Measurements from ENCODE around the gene BSG. TPM values are rescaled to one million over a fixed set of nuclear protein-coding genes. Genes with fewer than 3 reads are reported as not detected.

The BSG gene
- total and polyA plus RNA-seq, 11 donors = 727 to 2,989 (median 1,462) TPM

GRCh38 chr19:577439-578392, 5.3 kb downstream of the BSG start:
- intact Hi-C loops (cut with DNase I) = no loop called here
- H3K9me3 ChIP-seq = no peaks in the 10 kb centered on the region
- H3K36me3 ChIP-seq = peaks cover 0 to 57% (median 29%) of the 10 kb centered on the region in 9 donors
- ATAC-seq = no peak
- peak overlapping the region; percentile 17 to 99 (median 96) for H3K27ac ChIP-seq
- H3K27me3 ChIP-seq = no peaks in the 10 kb centered on the region
- TF ChIP-seq CTCF (IDR thresholded peaks at IDR 0.05) (peak in 1 of 12 donors; percentile 15), POLR2A (IDR thresholded peaks at IDR 0.05) (no peak)
- DNase-seq = peak in 1 of 5 donors; percentile 54
- 71 to 75% (median 72%) methylated on average over 45 to 66 of the region's 66 CpGs for WGBS, 4 donors
- peaks cover 3 to 87% (median 52%) of the 10 kb centered on the region in 12 donors for H3K4me1 ChIP-seq
- H3K4me3 ChIP-seq = peak overlapping the region in 10 of 12 donors; percentile 26 to 99 (median 94)

GRCh38 chr19:579111-579841, 6.9 kb downstream of the BSG start:
- no peaks in the 10 kb centered on the region for H3K9me3 ChIP-seq
- TF ChIP-seq POLR2A (IDR thresholded peaks at IDR 0.05) (no peak), CTCF (IDR thresholded peaks at IDR 0.05) (no peak)
- peak in 2 of 5 donors; percentile 24 to 54 for DNase-seq
- H3K4me1 ChIP-seq = peaks cover 3 to 87% (median 49%) of the 10 kb centered on the region in 12 donors
- H3K4me3 ChIP-seq = no peak overlapping the region
- no peaks in the 10 kb centered on the region for H3K27me3 ChIP-seq
- intact Hi-C loops (cut with DNase I) = no loop called here
- 64 to 81% (median 75%) methylated on average over 13 to 46 of the region's 46 CpGs for WGBS, 4 donors
- peaks cover 0 to 67% (median 39%) of the 10 kb centered on the region in 9 donors for H3K36me3 ChIP-seq
- no peak for ATAC-seq
- peak overlapping the region in 9 of 12 donors; percentile 24 to 99 (median 43) for H3K27ac ChIP-seq

- no peak for TF ChIP-seq POLR2A (IDR thresholded peaks at IDR 0.05)
- TF ChIP-seq CTCF (IDR thresholded peaks at IDR 0.05) = no peak
- WGBS, 4 donors = 51 to 80% (median 65%) methylated on average over 11 of the region's 11 CpGs
- H3K9me3 ChIP-seq = no peaks in the 10 kb centered on the region
- DNase-seq (peak in 1 of 5 donors; percentile 59), ATAC-seq (no peak)
- H3K27me3 ChIP-seq = no peaks in the 10 kb centered on the region
- peaks cover 3 to 87% (median 44%) of the 10 kb centered on the region in 12 donors for H3K4me1 ChIP-seq
- intact Hi-C loops (cut with DNase I) = loop anchor here in 2 of 10 donors (5.0 to 10.0 kb wide), 2 partner anchors 53 to 155 kb away; partner anchors contain the start of gene POLRMT (in 1 of the 2)
- no peak overlapping the region for H3K4me3 ChIP-seq
- H3K36me3 ChIP-seq = peaks cover 0 to 67% (median 39%) of the 10 kb centered on the region in 9 donors
- peak overlapping the region in 8 of 12 donors; percentile 30 to 99 (median 43) for H3K27ac ChIP-seq
Measured at GRCh38 chr19:579842-580155, 7.4 kb downstream of the BSG start.

Measured in heart left ventricle (tissue), 16 donors.